ENCODE data around the gene PTGES2.

PTGES2 gene

DNA sequence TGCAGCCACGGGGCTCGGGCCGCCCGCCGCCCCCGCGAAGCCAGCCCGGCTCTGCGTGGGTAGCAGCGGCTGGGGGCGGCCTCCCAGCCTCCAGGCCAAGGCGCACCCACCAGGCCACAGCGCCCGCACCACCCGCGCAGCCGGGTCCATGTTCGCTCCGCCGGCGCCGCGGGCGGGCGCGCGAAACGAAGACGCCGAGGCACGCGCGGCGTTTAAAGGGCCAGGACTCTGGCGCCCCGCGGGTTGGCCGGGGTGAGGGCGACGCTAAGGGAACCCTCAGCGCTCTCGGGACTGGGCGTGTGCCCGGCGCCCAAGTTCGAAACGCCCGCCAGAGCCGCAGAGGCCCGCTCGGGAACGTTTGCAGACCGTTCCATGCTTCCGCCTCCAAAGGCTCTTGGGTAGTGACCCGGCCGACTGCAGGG is at the start of gene PTGES2:
Gene PTGES2, minus strand, starts transcription at position 162 of the 422 bp plus-strand sequence. Its CDS starts 12 bp downstream, at position 150.
- FAIRE-seq: no peak

DNA sequence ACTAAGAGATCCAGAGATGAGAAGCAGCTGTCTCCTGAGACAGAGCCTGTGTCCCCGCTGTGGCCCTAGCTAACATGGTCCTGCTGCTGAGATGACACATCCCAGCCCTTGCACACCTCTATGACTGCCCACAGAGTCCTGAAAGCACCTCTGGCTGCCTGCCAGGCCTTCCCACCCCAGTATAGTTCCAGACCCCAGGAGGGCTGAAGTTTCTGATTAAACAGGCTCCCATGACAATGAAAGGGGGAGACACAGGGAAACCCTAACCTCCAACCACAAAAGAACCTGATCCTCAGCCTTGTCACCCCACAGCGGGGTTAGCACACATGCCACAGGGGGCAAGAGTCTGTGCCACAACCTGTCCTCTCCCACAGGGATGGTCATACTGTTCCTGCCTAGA is 48.2 kb upstream of the PTGES2 start:
- FAIRE-seq: no peak

- no peak for FAIRE-seq
These were observed 47.6 kb upstream of the PTGES2 start for GRCh38 chr9:128175102-128175563.

- FAIRE-seq: no peak
These were observed 46.5 kb upstream of the PTGES2 start for GRCh38 chr9:128174062-128174461.

DNA sequence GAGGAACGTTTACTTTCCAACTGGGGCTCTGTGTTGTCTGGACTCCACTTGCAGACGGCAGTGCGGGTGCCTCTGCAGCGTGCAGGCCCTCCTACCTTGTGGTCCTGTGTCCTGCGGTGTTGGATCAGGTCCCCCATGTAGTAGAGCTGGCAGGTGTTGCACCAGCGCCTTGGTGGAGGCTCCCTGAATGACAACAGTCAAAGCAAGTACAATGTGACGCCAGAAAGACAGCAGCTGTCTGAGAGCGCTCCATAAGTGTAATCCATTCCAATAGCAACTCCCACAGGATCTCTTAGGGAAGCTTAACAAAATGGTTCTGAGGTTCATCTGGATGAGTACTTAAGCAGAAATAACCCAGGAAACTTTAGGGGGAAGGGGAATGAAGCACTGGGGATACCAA is 42.4 kb upstream of the PTGES2 start:
- no peak for FAIRE-seq

DNA sequence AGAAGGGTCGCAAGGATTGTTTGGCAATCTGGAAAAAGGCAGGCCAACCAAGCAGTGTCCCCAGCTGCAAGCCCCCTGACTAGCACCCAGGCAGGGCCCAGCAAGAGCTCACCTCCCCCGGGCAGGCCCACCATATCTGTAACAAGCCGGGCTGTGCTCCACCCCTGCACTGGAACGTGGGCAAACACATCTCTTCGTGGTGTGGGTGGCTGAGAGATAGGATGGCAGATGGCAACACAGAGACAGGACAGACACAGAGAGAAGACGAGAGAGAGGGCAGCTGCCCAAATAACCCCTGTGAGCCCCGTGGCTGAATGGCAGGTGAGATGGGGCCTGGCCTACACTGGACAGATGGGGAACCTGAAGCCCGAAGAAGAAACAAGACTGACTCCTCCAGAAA is 42.0 kb upstream of the PTGES2 start:
- no peak for FAIRE-seq

GRCh38 chr9:128168731-128169308 is 41.3 kb upstream of the PTGES2 start:
- FAIRE-seq: no peak

- no peak for FAIRE-seq
These were observed 39.7 kb upstream of the PTGES2 start for GRCh38 chr9:128167209-128167608.

DNA sequence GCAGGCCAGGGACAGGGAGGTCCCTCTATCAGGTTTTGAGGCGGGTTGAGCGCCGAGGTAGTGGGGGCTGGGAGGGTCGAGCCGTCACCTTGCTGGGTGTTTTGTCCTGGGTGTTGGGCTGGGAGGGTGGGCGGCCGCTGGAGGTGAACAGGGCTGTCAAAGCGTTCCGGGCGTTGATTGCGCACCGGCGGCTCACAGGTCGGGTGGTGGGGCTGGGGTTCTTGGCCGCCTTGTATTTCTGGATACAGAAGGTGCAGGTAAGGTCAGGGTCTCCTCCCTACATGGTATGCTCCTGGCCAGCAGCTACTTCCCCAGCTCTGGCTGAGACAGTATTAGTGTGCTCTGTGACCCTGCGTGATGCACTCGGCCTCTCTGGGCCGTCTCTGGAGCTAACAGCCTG is 38.6 kb upstream of the PTGES2 start:
- FAIRE-seq: no peak

DNA sequence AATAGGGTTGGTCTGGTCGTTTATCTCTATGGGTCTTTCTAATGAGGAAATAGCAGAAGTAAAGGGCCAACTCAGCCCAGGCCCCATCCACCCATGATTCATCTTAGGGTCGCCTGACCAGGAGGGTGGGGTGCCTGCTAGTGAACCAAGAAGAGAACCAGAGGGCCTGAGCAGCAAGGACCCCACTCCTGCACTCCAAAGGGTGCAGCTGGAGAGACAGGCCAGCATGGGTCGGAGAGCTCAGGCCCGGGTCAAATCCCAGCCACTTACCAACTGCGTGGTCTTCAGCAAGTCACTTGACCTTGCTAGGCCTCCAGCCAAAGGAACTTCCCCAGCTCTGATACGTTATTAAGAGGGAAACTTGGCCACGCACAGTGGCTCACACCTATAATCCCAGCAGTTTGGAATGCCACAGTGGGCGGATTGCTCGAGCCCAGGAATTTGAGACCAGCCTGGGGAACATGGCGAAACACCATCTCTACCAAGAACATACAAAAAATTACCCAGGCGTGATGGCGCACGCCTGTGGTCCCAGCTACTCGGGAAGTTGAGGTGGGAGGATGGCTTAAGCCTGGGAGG is 36.9 kb upstream of the PTGES2 start:
- no peak for FAIRE-seq

GRCh38 chr9:128163523-128164306 is 36.2 kb upstream of the PTGES2 start:
- FAIRE-seq: no peak

DNA sequence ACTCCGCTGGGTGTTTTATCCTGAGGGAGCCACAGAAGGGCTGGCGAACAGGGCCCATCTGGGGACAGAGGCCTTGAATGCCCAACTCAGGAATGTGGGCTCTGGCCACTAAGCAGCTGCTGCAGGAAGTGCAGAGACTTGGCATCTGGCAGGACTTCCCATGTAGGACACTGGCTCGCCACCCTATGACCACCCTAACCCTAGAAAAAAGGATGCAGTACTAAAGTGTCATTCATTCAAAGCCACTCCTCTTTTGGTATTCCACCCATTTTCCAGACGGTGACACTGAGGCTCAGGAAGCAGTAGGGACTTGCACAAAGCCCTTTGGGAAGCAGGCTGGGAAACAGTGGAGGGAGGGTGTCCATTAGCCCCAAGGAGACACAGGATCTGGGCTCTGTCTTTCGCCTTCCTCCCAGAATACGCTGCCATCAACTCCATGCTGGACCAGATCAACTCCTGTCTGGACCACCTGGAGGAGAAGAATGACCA is 35.5 kb upstream of the PTGES2 start:
- no peak for FAIRE-seq

DNA sequence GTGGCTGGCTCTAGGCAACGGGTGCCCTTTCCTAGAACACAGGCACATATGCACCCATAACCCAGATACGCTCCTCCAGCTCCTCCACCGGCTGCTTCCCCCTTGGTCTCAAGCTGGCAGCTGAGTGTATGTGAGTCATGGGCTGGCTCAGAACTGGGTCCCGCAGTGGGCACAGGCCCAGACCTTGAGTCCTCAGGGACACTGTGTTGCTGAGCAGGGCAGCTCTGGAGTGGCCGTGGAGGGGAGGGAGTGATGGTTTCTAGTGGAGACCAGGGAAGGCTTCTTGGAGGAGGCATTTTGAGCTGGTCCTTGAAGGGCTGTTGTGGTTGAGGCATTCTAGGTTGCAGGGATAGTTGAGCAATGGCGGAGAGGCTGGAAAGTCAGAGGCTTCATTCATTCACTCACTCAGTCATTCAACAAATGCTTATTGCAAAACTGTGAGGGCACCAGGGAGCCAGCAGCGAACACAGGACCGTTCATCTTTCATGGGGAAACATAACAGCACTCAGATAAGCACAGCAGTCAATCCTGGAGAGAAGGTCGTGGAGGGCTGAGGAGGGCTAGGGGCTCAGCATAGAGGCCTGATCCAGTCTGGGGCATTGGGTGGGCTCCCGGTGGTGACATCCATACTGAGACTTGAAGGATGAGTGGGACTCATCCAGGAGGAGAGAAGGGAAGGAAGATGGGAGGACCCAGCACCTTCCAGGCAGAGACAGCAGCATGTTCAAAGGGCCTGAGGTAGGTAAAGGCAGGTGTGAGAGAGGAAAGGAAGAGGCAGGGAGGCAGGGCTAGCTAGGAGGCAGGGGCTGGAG is 34.9 kb upstream of the PTGES2 start:
- FAIRE-seq: no peak

GRCh38 chr9:128161215-128161902 is 33.8 kb upstream of the PTGES2 start:
- FAIRE-seq: no peak

GRCh38 chr9:128160603-128160987 is 33.1 kb upstream of the PTGES2 start:
- no peak for FAIRE-seq

GRCh38 chr9:128159784-128160602 is 32.5 kb upstream of the PTGES2 start, which contains the start of gene BBLN:
BBLN (plus strand) TSS chr9:128160265; CDS start chr9:128160408, 143 bp downstream.
- FAIRE-seq: no peak

DNA sequence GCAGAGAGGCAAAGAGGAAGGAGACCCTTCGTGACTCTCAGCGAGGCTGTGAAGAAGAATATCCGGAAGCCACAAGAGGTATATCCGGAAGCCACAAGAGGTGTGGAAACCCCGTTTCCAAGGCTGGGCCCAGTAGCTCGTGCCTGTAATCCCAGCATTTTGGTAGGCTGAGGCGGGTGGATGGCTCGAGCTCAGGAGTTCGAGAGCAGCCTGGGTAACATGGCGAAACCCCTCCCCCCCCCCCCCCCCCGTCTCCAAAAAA is 31.9 kb upstream of the PTGES2 start:
- no peak for FAIRE-seq

DNA sequence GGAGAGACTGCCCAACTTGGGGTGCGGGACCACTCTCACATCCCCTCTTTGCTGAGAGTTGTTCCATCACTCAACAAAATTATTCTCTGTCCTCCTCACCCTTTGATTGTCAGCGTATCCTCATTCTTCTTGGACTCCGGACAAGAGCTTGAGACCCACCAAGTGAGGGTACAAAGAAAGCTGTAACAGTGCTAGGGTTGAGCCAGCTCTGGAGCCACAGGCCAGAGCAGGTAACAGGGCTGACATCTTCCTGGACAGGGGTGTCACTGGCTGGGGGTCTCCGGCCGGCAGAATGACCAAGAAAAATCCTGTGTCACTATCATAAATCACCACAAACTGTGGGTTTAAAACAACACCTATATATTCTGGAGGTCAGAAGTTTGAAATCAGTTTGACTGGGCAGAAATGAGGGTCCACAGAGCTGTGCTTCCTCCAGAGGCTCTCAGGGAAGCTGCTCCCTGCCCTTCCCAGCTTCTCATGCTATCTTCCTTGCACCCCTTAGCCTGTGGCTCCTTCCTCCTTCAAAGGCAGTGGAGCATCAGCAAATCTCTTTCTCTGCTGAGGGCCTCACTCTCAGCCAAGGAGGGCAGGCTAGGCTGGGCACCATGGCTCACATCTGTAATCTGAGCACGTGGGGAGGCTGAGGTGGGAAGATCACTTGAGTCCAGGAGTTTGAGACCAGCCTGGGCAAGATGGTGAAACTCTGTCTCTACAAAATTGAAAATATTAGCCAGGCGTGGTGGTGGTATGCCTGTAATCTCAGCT is 28.4 kb upstream of the PTGES2 start:
- FAIRE-seq: no peak

GRCh38 chr9:128153947-128154695 is 26.6 kb upstream of the PTGES2 start:
- no peak for FAIRE-seq

All from endometrium (tissue), 2 donors.